ENCODE data around the gene ODR4.
"Not testable (repeated sequence)": the region's sequence is repeated elsewhere in the genome, so short reads cannot be mapped to it uniquely, and the experiment has no call there.

The ODR4 gene

DNA sequence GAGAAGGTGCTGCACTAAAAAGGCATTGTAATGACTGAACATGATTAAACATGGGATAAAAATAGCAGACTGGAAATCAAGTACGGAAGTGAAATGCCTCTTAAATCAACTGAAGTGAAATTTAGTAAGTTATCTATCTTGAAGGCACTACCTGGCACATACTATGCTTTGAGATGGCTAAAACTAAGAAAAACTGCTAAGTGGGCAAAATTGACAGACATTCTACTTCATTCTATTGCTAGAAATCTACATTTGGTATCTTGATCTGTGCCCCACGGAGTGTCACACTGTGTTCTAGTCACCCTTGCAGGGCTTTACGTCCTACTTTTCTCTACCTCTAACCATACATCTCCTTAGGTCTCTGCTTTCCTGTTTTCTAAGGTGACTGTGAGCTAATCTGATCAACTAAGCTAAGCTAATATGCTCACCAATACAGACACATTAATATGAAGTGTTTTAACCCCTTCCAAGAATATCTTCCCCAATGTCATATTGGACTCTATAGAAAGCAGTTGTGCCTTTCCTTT lies 81.2 kb downstream of the ODR4 start:
- H4K20me1 ChIP-seq (ENCODE audit: insufficient read depth, low read length, poor library complexity, severe bottlenecking): no peaks in the 10 kb centered on the region
- no peaks in the 10 kb centered on the region for H3K79me2 ChIP-seq (ENCODE audit: insufficient read depth, low read length)
- TF ChIP-seq, protein P1, sequence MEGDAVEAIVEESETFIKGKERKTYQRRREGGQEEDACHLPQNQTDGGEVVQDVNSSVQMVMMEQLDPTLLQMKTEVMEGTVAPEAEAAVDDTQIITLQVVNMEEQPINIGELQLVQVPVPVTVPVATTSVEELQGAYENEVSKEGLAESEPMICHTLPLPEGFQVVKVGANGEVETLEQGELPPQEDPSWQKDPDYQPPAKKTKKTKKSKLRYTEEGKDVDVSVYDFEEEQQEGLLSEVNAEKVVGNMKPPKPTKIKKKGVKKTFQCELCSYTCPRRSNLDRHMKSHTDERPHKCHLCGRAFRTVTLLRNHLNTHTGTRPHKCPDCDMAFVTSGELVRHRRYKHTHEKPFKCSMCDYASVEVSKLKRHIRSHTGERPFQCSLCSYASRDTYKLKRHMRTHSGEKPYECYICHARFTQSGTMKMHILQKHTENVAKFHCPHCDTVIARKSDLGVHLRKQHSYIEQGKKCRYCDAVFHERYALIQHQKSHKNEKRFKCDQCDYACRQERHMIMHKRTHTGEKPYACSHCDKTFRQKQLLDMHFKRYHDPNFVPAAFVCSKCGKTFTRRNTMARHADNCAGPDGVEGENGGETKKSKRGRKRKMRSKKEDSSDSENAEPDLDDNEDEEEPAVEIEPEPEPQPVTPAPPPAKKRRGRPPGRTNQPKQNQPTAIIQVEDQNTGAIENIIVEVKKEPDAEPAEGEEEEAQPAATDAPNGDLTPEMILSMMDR (conservative IDR thresholded peaks at IDR 0.05; ENCODE audit: low read length): no peak
- TF ChIP-seq EZH2phosphoT487 (IDR thresholded peaks at IDR 0.05; ENCODE audit: borderline replicate concordance): no peak
- no peaks in the 10 kb centered on the region for H3F3A ChIP-seq (ENCODE audit: low read depth)
- no peaks in the 10 kb centered on the region for H3K9me3 ChIP-seq (ENCODE audit: insufficient read depth, low read depth, low read length)
- H3K4me1 ChIP-seq (ENCODE audit: insufficient read depth, low read length, poor library complexity, severe bottlenecking): no peaks in the 10 kb centered on the region
- H3K36me3 ChIP-seq (ENCODE audit: insufficient read depth, low read length): no peaks in the 10 kb centered on the region
- H3K4me3 ChIP-seq (ENCODE audit: low read length, poor library complexity, severe bottlenecking): no peak overlapping the region
- H2AFZ ChIP-seq (ENCODE audit: low read length): no peak overlapping the region
- H3K4me2 ChIP-seq (ENCODE audit: low read depth, low read length, poor library complexity, severe bottlenecking): no peak overlapping the region
- H3K9ac ChIP-seq (ENCODE audit: low read depth, low read length, poor library complexity, severe bottlenecking): no peak overlapping the region
- H3K9me2 ChIP-seq (replicated peaks; ENCODE audit: low read depth, low read length): no peaks in the 10 kb centered on the region
- H3K27me3 ChIP-seq (ENCODE audit: insufficient read depth, low read length, poor library complexity, severe bottlenecking): no peaks in the 10 kb centered on the region

DNA sequence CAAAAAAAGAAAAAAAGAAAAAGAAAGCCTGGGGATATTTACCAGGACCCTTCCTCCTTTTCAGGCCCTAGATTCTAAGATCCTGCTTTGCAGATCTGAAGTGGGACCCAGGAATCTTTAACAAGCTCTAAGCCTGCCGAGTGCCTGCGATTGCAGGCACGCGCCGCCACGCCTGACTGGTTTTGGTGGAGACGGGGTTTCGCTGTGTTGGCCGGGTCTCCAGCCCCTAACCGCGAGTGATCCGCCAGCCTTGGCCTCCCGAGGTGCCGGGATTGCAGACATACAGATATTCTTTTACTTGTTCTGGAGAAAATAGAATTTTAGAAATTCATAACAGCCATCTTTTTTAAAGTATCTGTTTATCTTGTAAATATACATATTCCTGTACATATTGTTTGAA lies 83.5 kb downstream of the ODR4 start:
- not testable (repeated sequence) for H3K4me2 ChIP-seq (ENCODE audit: low read depth, low read length, poor library complexity, severe bottlenecking); H3K9me3 ChIP-seq (ENCODE audit: insufficient read depth, low read depth, low read length); H2AFZ ChIP-seq (ENCODE audit: low read length)

DNA sequence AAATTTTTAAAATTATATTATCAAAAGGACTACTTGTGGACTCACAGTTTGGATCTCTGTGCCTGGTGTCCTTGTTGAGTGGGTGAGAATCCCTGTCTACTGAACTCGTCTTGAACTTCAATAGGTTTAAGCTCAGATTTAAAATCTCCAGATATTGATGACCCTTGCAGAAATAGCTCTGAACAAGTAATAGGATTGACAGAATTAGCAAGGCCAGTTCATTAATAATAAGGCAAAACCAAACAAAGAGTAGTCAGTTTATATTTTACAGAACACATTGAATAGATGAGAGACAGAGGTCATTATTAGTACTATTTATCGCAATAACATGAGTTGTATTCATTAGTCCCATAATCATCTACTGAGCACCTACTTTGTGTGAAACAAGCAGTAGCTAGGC lies 85.4 kb downstream of the ODR4 start, which contains the start of gene PDC:
Gene PDC (minus strand): TSS at position 101 of the 400 bp plus-strand sequence. CDS start 11,655 bp downstream, outside the sequence.
- no peaks in the 10 kb centered on the region for H3K9me3 ChIP-seq (ENCODE audit: insufficient read depth, low read depth, low read length)
- H3F3A ChIP-seq (ENCODE audit: low read depth): no peaks in the 10 kb centered on the region
- H3K36me3 ChIP-seq (ENCODE audit: insufficient read depth, low read length): no peaks in the 10 kb centered on the region
- H4K20me1 ChIP-seq (ENCODE audit: insufficient read depth, low read length, poor library complexity, severe bottlenecking): no peaks in the 10 kb centered on the region
- no peak within 1 kb of the TSS for H3K4me3 ChIP-seq (ENCODE audit: low read length, poor library complexity, severe bottlenecking)
- no peak within 1 kb of the TSS for H3K4me2 ChIP-seq (ENCODE audit: low read depth, low read length, poor library complexity, severe bottlenecking)
- no peak within 1 kb of the TSS for H3K9ac ChIP-seq (ENCODE audit: low read depth, low read length, poor library complexity, severe bottlenecking)
- H3K79me2 ChIP-seq (ENCODE audit: insufficient read depth, low read length): no peaks in the 10 kb centered on the region
- TF ChIP-seq EZH2phosphoT487 (IDR thresholded peaks at IDR 0.05; ENCODE audit: borderline replicate concordance): no peak
- TF ChIP-seq, protein P1 (conservative IDR thresholded peaks at IDR 0.05; ENCODE audit: low read length): no peak
- H3K9me2 ChIP-seq (replicated peaks; ENCODE audit: low read depth, low read length): no peaks in the 10 kb centered on the region
- H2AFZ ChIP-seq (ENCODE audit: low read length): no peak within 1 kb of the TSS
- H3K4me1 ChIP-seq (ENCODE audit: insufficient read depth, low read length, poor library complexity, severe bottlenecking): no peaks in the 10 kb centered on the region
- H3K27me3 ChIP-seq (ENCODE audit: insufficient read depth, low read length, poor library complexity, severe bottlenecking): no peaks in the 10 kb centered on the region

More for the DNA sequence above, 83.5 kb downstream of the ODR4 start:
- not testable (repeated sequence) for H3F3A ChIP-seq (ENCODE audit: low read depth); H3K9me2 ChIP-seq (replicated peaks; ENCODE audit: low read depth, low read length); H3K4me3 ChIP-seq (ENCODE audit: low read length, poor library complexity, severe bottlenecking); H3K27me3 ChIP-seq (ENCODE audit: insufficient read depth, low read length, poor library complexity, severe bottlenecking); H3K79me2 ChIP-seq (ENCODE audit: insufficient read depth, low read length); H4K20me1 ChIP-seq (ENCODE audit: insufficient read depth, low read length, poor library complexity, severe bottlenecking); H3K36me3 ChIP-seq (ENCODE audit: insufficient read depth, low read length); H3K9ac ChIP-seq (ENCODE audit: low read depth, low read length, poor library complexity, severe bottlenecking); H3K4me1 ChIP-seq (ENCODE audit: insufficient read depth, low read length, poor library complexity, severe bottlenecking)

DNA sequence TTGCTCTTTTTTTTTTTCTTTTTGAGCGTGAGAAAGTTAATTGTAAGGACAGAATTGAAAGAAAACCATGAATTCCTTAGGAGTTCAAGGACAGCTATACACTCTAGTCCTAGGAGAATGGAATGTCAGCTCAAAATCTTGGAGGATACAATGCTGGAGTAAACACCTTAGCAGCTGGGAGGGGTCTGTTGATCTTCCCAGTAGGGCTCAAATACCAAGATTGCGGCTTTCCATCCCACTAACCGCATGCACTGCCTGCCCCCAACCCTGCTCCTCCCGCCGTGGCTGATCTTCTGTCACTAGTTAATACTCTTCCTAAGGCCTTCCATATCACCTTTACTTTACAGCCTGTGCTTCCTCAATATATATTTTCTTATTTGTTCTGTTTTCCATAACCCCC lies 87.9 kb downstream of the ODR4 start:
- Histone ChIP-seq H3K36me3 (ENCODE audit: insufficient read depth, low read length) (no peaks in the 10 kb centered on the region), H2AFZ (ENCODE audit: low read length) (no peak overlapping the region), H3K9me3 (ENCODE audit: insufficient read depth, low read depth, low read length) (no peaks in the 10 kb centered on the region), H3K4me2 (ENCODE audit: low read depth, low read length, poor library complexity, severe bottlenecking) (no peak overlapping the region), H3K79me2 (ENCODE audit: insufficient read depth, low read length) (no peaks in the 10 kb centered on the region), H4K20me1 (ENCODE audit: insufficient read depth, low read length, poor library complexity, severe bottlenecking) (no peaks in the 10 kb centered on the region), H3K4me1 (ENCODE audit: insufficient read depth, low read length, poor library complexity, severe bottlenecking) (no peaks in the 10 kb centered on the region), H3F3A (ENCODE audit: low read depth) (no peaks in the 10 kb centered on the region), H3K9me2 (replicated peaks; ENCODE audit: low read depth, low read length) (no peaks in the 10 kb centered on the region), H3K27me3 (ENCODE audit: insufficient read depth, low read length, poor library complexity, severe bottlenecking) (no peaks in the 10 kb centered on the region), H3K4me3 (ENCODE audit: low read length, poor library complexity, severe bottlenecking) (no peak overlapping the region), H3K9ac (ENCODE audit: low read depth, low read length, poor library complexity, severe bottlenecking) (no peak overlapping the region)
- TF ChIP-seq, protein P1 (conservative IDR thresholded peaks at IDR 0.05; ENCODE audit: low read length): no peak
- TF ChIP-seq EZH2phosphoT487 (IDR thresholded peaks at IDR 0.05; ENCODE audit: borderline replicate concordance): no peak

All from Loucy (cell line).